WTC11 (cell line): ENCODE data around the gene ERC1.

Experiments
- CTCF ChIP-seq: fragments of 200-600 bp; IDR thresholded peaks from 2 replicates; pipeline ENCODE4 v1.8.0; 2022; ENCODE audit warnings: antibody characterized with exemption
- IRF1 ChIP-seq: sonication (generic); formaldehyde crosslinking; IDR thresholded peaks from 2 replicates; pipeline ENCODE4 v1.8.0; 2023; ENCODE audit warnings: missing genetic modification reagents
- MAX ChIP-seq: sonication (generic); formaldehyde crosslinking; IDR thresholded peaks from 2 replicates; pipeline ENCODE4 v1.8.0; 2022; ENCODE audit warnings: mild to moderate bottlenecking, missing genetic modification reagents
- NFE2L1 ChIP-seq: sonication (generic); formaldehyde crosslinking; IDR thresholded peaks from 2 replicates; pipeline ENCODE4 v1.8.1; 2023; ENCODE audit warnings: missing genetic modification reagents
- NR1H2 ChIP-seq: sonication (generic); formaldehyde crosslinking; IDR thresholded peaks from 2 replicates; pipeline ENCODE4 v1.9.0; 2021; ENCODE audit warnings: mild to moderate bottlenecking, moderate library complexity, missing genetic modification reagents
- NR3C1 ChIP-seq: sonication (generic); formaldehyde crosslinking; conservative IDR thresholded peaks from 2 replicates; pipeline ENCODE4 v1.8.1; 2023; ENCODE audit warnings: low read depth, mild to moderate bottlenecking, missing genetic modification reagents
- PRDM15 ChIP-seq: sonication (generic); formaldehyde crosslinking; IDR thresholded peaks from 2 replicates; pipeline ENCODE4 v1.8.0; 2022; ENCODE audit warnings: missing genetic modification reagents
- SMAD4 ChIP-seq: sonication (generic); formaldehyde crosslinking; IDR thresholded peaks from 2 replicates; pipeline ENCODE4 v1.8.0; 2022; ENCODE audit warnings: mild to moderate bottlenecking, missing genetic modification reagents
- USF1 ChIP-seq: sonication (generic); formaldehyde crosslinking; IDR thresholded peaks from 2 replicates; pipeline ENCODE4 v1.8.0; 2022; ENCODE audit warnings: mild to moderate bottlenecking, missing genetic modification reagents
- USF2 ChIP-seq: sonication (generic); formaldehyde crosslinking; IDR thresholded peaks from 2 replicates; pipeline ENCODE4 v1.8.1; 2023; ENCODE audit warnings: mild to moderate bottlenecking, missing genetic modification reagents, moderate library complexity
- ZNF423 ChIP-seq: fragments of 250-450 bp; sonication (Bioruptor Pico); IDR thresholded peaks from 2 replicates; pipeline ENCODE4 v2.1.2; 2022; ENCODE audit warnings: mild to moderate bottlenecking, moderate library complexity
- ZNF532 ChIP-seq: fragments of 250-450 bp; sonication (Bioruptor Pico); IDR thresholded peaks from 2 replicates; pipeline ENCODE4 v1.9.0; 2021; ENCODE audit warnings: mild to moderate bottlenecking, borderline replicate concordance

- TF ChIP-seq CTCF = no peak
- no peak for TF ChIP-seq ZNF532 (CRISPR knock-in tag)
- TF ChIP-seq USF2 = no peak
- no peak for TF ChIP-seq MAX (CRISPR knock-in tag)
- no peak for TF ChIP-seq NFE2L1 (CRISPR knock-in tag)
- TF ChIP-seq USF1 (CRISPR knock-in tag) = no peak
- no peak for TF ChIP-seq IRF1 (CRISPR knock-in tag)
- TF ChIP-seq NR3C1 (CRISPR knock-in tag) = no peak
- no peak for TF ChIP-seq ZNF423 (CRISPR knock-in tag)
- no peak for TF ChIP-seq NR1H2 (CRISPR knock-in tag)
- no peak for TF ChIP-seq PRDM15
- no peak for TF ChIP-seq SMAD4 (CRISPR knock-in tag)
Observed at GRCh38 chr12:1022032-1022970, 31.3 kb downstream of the ERC1 start.
